Neural cell (in vitro differentiated cells): ENCODE results near the gene SRC. TPM values are rescaled to one million over a fixed set of nuclear protein-coding genes. Genes with fewer than 3 reads are reported as not detected.

ENCODE experiments used
- H2AFZ ChIP-seq: fragments of 200-600, 300-800 bp; sonication (generic), shearing (Covaris generic); 2 replicates; pipeline ENCODE4 v1.6.0; 2014; ENCODE audit warnings: low read depth, mild to moderate bottlenecking, antibody characterized with exemption, low read length, moderate library complexity
- H3F3A ChIP-seq: fragments of 200-600 bp; shearing (Covaris generic); 2 replicates; pipeline ENCODE4 v1.6.1; 2016; ENCODE audit warnings: mild to moderate bottlenecking, moderate library complexity, mixed read lengths, antibody characterized with exemption, low read length; ENCODE audit not compliant: insufficient read depth, poor library complexity, severe bottlenecking
- H3K27ac ChIP-seq: fragments of 200-600, 300-800 bp; sonication (generic), shearing (Covaris generic); 2 replicates; pipeline ENCODE4 v1.5.1; 2014; ENCODE audit warnings: mild to moderate bottlenecking, low read length, moderate library complexity
- H3K27me3 ChIP-seq: fragments of 300-800, 200-600 bp; sonication (generic), shearing (Covaris generic); 2 replicates; pipeline ENCODE4 v1.6.0; 2014; ENCODE audit warnings: mild to moderate bottlenecking, low read depth, low read length, moderate library complexity; ENCODE audit not compliant: insufficient read depth
- H3K36me3 ChIP-seq: fragments of 300-800, 200-600 bp; sonication (generic), shearing (Covaris generic); 2 replicates; pipeline ENCODE4 v1.5.1; 2014; ENCODE audit warnings: mild to moderate bottlenecking, antibody characterized with exemption, low read length, moderate library complexity; ENCODE audit not compliant: insufficient read depth
- H3K4me2 ChIP-seq: fragments of 300-800, 200-600 bp; sonication (generic), shearing (Covaris generic); 2 replicates; pipeline ENCODE4 v1.6.0; 2014; ENCODE audit warnings: mild to moderate bottlenecking, low read length
- H3K4me3 ChIP-seq: fragments of 300-800, 200-600 bp; sonication (generic), shearing (Covaris generic); 2 replicates; pipeline ENCODE4 v1.5.1; 2014; ENCODE audit warnings: mild to moderate bottlenecking, low read length, moderate library complexity
- H3K79me2 ChIP-seq: fragments of 200-600 bp; shearing (Covaris generic); replicated peaks from 2 replicates; pipeline ENCODE4 v1.6.0; 2014; ENCODE audit warnings: mild to moderate bottlenecking, low read length, moderate library complexity; ENCODE audit not compliant: insufficient read depth
- H3K9ac ChIP-seq: fragments of 300-800, 200-600 bp; sonication (generic), shearing (Covaris generic); 2 replicates; pipeline ENCODE4 v1.6.1; 2016; ENCODE audit warnings: mild to moderate bottlenecking, low read length, mixed read lengths
- H3K9me2 ChIP-seq: fragments of 200-600 bp; shearing (Covaris generic); 2 replicates; pipeline ENCODE4 v1.6.1; 2016; ENCODE audit warnings: mild to moderate bottlenecking, low read length, mixed read lengths; ENCODE audit not compliant: insufficient read depth
- H3K9me3 ChIP-seq: fragments of 200-600, 300-800 bp; sonication (generic), shearing (Covaris generic); 2 replicates; pipeline ENCODE4 v1.6.1; 2016; ENCODE audit warnings: mild to moderate bottlenecking, mixed run types, low read length, moderate library complexity, mixed read lengths
- H4K20me1 ChIP-seq: fragments of 200-600 bp; shearing (Covaris generic); 2 replicates; pipeline ENCODE4 v1.6.1; 2016; ENCODE audit warnings: mild to moderate bottlenecking, mixed run types; ENCODE audit not compliant: insufficient read depth
- CTCF ChIP-seq: fragments of 450-650 bp; IDR thresholded peaks from 2 replicates; pipeline ENCODE4 v1.5.1; 2014; ENCODE audit warnings: antibody characterized with exemption, mild to moderate bottlenecking, moderate library complexity; ENCODE audit not compliant: poor library complexity, severe bottlenecking
- EP300 ChIP-seq: fragments of 450-650 bp; conservative IDR thresholded peaks from 2 replicates; pipeline ENCODE4 v1.6.1; 2014; ENCODE audit warnings: antibody characterized with exemption, mild to moderate bottlenecking, moderate library complexity; ENCODE audit not compliant: poor library complexity, severe bottlenecking
- EZH2 ChIP-seq: fragments of 200-600, 300-800 bp; shearing (Covaris generic), sonication (generic); IDR thresholded peaks from 2 replicates; pipeline ENCODE4 v1.6.1; 2014; ENCODE audit warnings: antibody characterized with exemption, low read length, borderline replicate concordance, mild to moderate bottlenecking; ENCODE audit not compliant: insufficient read depth, poor library complexity, severe bottlenecking
- MXI1 ChIP-seq: fragments of 450-650 bp; conservative IDR thresholded peaks from 2 replicates; pipeline ENCODE4 v1.6.1; 2014; ENCODE audit warnings: antibody characterized with exemption, mild to moderate bottlenecking; ENCODE audit not compliant: poor library complexity, severe bottlenecking
- POLR2AphosphoS5 ChIP-seq: IDR thresholded peaks from 2 replicates; pipeline ENCODE4 v1.6.1; 2012
- RAD21 ChIP-seq: fragments of 450-650 bp; conservative IDR thresholded peaks from 2 replicates; pipeline ENCODE4 v1.6.1; 2014; ENCODE audit warnings: antibody characterized with exemption, mild to moderate bottlenecking, moderate library complexity
- SMC3 ChIP-seq: fragments of 450-650 bp; conservative IDR thresholded peaks from 2 replicates; pipeline ENCODE4 v1.6.1; 2014; ENCODE audit warnings: antibody characterized with exemption, mild to moderate bottlenecking, moderate library complexity; ENCODE audit not compliant: poor library complexity
- TAF1 ChIP-seq: IDR thresholded peaks from 2 replicates; pipeline ENCODE4 v1.6.1; 2012; ENCODE audit warnings: low read depth
- polyA plus RNA-seq: library from polyadenylated mRNA; depleted of rRNA; stranded (reverse); fragments of >200 nt; gene quantifications from 2 replicates; pipeline ENCODE4 v1.2.3, GENCODE V29; 2014
- TF ChIP-seq, protein P1 (sequence below): IDR thresholded peaks from 2 replicates; pipeline ENCODE4 v1.6.1; 2012; ENCODE audit warnings: borderline replicate concordance

Gene SRC
- polyA plus RNA-seq, 1 donor from 2014 or later: 39.0 TPM

DNA sequence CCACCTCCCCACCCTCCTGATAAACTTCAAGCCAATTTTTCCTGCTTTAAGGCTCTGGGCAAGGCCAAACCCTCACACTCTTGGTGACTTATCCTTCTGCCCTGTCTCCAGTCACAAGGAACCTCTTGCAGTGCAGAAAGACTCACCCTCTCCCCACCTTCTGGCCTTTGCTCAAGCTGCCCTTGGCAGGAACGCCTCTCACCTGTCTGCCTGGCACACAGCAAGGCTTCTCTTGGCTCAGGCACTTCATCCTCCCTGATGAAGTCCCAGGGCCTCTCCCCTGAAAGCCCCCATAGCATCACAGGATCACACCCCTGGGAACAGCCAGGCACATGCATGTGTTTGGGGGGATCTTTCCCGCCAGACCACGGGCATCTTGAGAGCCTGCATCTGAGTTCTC lies 106.3 kb downstream of the SRC start:
- H3K4me2 ChIP-seq: no peak overlapping the region
- H4K20me1 ChIP-seq: no peaks in the 10 kb centered on the region
- TF ChIP-seq EP300: no peak
- no peak for TF ChIP-seq TAF1
- no peak for TF ChIP-seq EZH2
- no peak for TF ChIP-seq MXI1
- TF ChIP-seq, protein P1, sequence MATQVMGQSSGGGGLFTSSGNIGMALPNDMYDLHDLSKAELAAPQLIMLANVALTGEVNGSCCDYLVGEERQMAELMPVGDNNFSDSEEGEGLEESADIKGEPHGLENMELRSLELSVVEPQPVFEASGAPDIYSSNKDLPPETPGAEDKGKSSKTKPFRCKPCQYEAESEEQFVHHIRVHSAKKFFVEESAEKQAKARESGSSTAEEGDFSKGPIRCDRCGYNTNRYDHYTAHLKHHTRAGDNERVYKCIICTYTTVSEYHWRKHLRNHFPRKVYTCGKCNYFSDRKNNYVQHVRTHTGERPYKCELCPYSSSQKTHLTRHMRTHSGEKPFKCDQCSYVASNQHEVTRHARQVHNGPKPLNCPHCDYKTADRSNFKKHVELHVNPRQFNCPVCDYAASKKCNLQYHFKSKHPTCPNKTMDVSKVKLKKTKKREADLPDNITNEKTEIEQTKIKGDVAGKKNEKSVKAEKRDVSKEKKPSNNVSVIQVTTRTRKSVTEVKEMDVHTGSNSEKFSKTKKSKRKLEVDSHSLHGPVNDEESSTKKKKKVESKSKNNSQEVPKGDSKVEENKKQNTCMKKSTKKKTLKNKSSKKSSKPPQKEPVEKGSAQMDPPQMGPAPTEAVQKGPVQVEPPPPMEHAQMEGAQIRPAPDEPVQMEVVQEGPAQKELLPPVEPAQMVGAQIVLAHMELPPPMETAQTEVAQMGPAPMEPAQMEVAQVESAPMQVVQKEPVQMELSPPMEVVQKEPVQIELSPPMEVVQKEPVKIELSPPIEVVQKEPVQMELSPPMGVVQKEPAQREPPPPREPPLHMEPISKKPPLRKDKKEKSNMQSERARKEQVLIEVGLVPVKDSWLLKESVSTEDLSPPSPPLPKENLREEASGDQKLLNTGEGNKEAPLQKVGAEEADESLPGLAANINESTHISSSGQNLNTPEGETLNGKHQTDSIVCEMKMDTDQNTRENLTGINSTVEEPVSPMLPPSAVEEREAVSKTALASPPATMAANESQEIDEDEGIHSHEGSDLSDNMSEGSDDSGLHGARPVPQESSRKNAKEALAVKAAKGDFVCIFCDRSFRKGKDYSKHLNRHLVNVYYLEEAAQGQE: no peak
- no peak for TF ChIP-seq CTCF
- TF ChIP-seq SMC3: no peak
- no peak for TF ChIP-seq RAD21
- no peak for TF ChIP-seq POLR2AphosphoS5

GRCh38 chr20:37453288-37453687 lies 107.3 kb downstream of the SRC start:
- Histone ChIP-seq H3K9me2 (no peaks in the 10 kb centered on the region), H3K27me3 (no peaks in the 10 kb centered on the region), H3K9me3 (no peaks in the 10 kb centered on the region), H3F3A (no peaks in the 10 kb centered on the region), H2AFZ (no peak overlapping the region), H3K4me2 (no peak overlapping the region), H3K4me3 (no peak overlapping the region), H3K9ac (no peak overlapping the region), H4K20me1 (no peaks in the 10 kb centered on the region), H3K79me2 (no peaks in the 10 kb centered on the region), H3K27ac (no peak overlapping the region), H3K36me3 (no peaks in the 10 kb centered on the region)
- TF ChIP-seq TAF1 (no peak), MXI1 (no peak), EZH2 (no peak), RAD21 (no peak), POLR2AphosphoS5 (no peak), EP300 (no peak)

More for the DNA sequence above, 106.3 kb downstream of the SRC start:
- H3K36me3 ChIP-seq: no peaks in the 10 kb centered on the region
- H3K9me2 ChIP-seq: no peaks in the 10 kb centered on the region
- H3K9me3 ChIP-seq: no peaks in the 10 kb centered on the region
- no peaks in the 10 kb centered on the region for H3K27me3 ChIP-seq
- no peak overlapping the region for H3K27ac ChIP-seq
- no peaks in the 10 kb centered on the region for H3F3A ChIP-seq
- H3K9ac ChIP-seq: no peak overlapping the region
- no peak overlapping the region for H2AFZ ChIP-seq
- H3K4me3 ChIP-seq: no peak overlapping the region
- no peaks in the 10 kb centered on the region for H3K79me2 ChIP-seq

GRCh38 chr20:37453836-37454235 lies 107.9 kb downstream of the SRC start:
- H3K4me3 ChIP-seq: no peak overlapping the region
- no peak overlapping the region for H3K27ac ChIP-seq
- TF ChIP-seq RAD21: no peak
- no peak for TF ChIP-seq EZH2
- TF ChIP-seq, protein P1: no peak
- no peak for TF ChIP-seq CTCF
- TF ChIP-seq SMC3: no peak
- TF ChIP-seq POLR2AphosphoS5: no peak
- TF ChIP-seq EP300: no peak
- no peak for TF ChIP-seq MXI1
- no peak for TF ChIP-seq TAF1
- H3K9ac ChIP-seq: no peak overlapping the region
- no peaks in the 10 kb centered on the region for H3K79me2 ChIP-seq
- H3K4me2 ChIP-seq: no peak overlapping the region
- no peaks in the 10 kb centered on the region for H3K36me3 ChIP-seq
- no peaks in the 10 kb centered on the region for H4K20me1 ChIP-seq
- H3K9me3 ChIP-seq: no peaks in the 10 kb centered on the region
- no peaks in the 10 kb centered on the region for H3K9me2 ChIP-seq
- H3K27me3 ChIP-seq: no peaks in the 10 kb centered on the region
- no peaks in the 10 kb centered on the region for H3F3A ChIP-seq
- H2AFZ ChIP-seq: no peak overlapping the region
